NT2/D1 (cell line): ENCODE measurements around the gene PCNT.

ENCODE experiments used
- SUZ12 ChIP-seq: IDR thresholded peaks from 2 replicates; pipeline ENCODE4 v1.6.1; 2011; ENCODE audit not compliant: insufficient read length, insufficient read depth; ENCODE audit errors: extremely low read depth
- ZNF274 ChIP-seq: IDR thresholded peaks from 2 replicates; pipeline ENCODE4 v1.6.1; 2011; ENCODE audit warnings: mild to moderate bottlenecking, low read depth, low read length

DNA sequence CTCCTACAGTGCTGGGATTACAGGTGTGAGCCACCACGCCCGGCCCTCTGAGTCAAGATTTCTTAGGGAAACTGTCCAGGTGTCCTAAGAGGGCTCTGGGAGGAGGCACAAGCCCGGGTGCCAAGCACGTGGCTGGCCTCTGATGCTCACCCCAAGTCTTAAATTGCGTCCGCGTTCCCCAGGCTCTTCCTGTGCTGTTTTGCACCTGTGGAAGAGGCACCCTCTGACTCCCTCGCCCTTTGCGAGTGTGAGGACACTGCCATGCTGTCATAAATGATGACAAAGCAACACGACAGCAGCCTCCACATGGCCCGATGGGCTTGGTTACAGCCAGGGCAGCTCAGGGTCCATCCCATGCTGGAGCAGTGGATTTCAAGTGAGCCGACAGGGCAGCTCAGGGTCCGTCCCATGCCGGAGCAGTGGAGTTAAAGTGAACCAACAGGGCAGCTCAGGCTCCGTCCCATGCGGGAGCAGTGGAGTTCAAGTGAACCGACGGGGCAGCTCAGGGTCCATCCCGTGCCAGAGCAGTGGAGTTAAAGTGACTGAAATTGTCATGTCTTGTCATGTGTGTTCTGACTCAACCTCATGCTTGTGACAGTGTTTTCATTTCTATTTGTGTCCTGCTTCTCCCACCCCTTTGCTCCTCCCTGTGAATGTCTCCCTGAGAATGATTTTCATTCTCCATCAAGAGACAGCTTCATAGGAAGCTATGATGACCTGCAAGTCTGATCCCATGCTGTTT is 33.9 kb downstream of the PCNT start:
- TF ChIP-seq SUZ12 (no peak), ZNF274 (no peak)
